Measurements from ENCODE around the gene DNM3. TPM values are rescaled to one million over a fixed set of nuclear protein-coding genes. Genes with fewer than 3 reads are reported as not detected.

DNM3 gene
- polyA plus RNA-seq, 1 of the 3 experiments (the other 2 are of a cell fraction) = 0.43 TPM

DNA sequence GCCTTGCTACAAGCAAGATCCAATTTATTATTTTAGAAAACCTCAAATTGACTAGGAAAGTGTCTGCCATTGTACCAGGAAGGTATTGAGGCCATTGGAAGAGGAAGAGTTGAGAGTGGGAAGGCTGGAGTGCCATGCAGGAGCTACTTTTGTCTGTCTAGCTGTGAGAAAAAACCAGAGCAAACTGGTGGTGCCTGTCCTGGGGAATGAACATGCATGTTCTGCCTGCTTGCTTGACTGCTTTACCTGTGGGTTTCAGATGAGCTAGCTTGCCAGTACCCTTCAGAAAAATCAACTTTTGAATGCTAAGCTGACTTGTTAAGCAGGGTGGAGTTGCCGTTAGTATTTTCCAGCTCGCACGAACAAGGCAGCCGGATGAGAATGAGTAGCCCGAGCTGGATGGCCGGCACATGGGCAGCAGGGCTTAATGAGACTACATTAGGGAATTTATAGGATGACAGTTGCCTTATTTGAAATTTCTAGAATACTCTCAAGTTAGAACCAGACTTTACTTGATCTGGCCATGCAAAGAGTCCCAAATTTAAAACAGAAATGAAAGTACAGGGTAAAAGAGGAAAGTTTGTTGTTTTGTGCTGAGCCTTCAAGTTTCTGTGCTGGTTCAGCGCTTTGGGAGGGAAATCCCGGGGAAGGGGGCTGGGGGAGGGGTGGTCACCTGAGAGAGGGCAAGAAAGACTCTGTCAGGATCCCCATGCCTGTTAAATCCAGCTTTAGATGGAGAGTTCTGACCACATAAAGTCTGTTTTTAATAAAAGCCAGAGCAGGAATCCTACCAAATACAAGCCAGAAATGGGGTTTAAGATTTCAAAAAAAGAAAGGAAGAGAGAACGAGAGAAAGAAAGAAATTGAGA, 549.6 kb downstream of the DNM3 start:
- POLR2A ChIA-PET = no interaction called here
- 91% methylated on average over 9 of the region's 9 CpGs for WGBS (ENCODE audit: low lambda C conversion rate)
- Histone ChIP-seq H3K27ac (ENCODE audit: low read depth in 2 of 2, low read length in 1 of 2) (peak overlapping the region in 1 of 2 experiments; percentile 94; a peak in 2 of 4 replicates), H2AFZ (ENCODE audit: low read depth) (no peak overlapping the region), H3K9me3 (no peaks in the 10 kb centered on the region), H3K79me2 (ENCODE audit: insufficient read depth) (no peaks in the 10 kb centered on the region), H3K4me3 (ENCODE audit: low read depth in 2 of 2, low read length in 1 of 2) (no peak overlapping the region), H3K27me3 (ENCODE audit: insufficient read depth) (no peaks in the 10 kb centered on the region), H3F3A (replicated peaks; ENCODE audit: insufficient read depth) (no peaks in the 10 kb centered on the region), H3K9me2 (no peaks in the 10 kb centered on the region), H3K36me3 (replicated peaks in 1 of 2; ENCODE audit: control insufficient read depth in 1 of 2, insufficient read depth in 2 of 2, low read length in 1 of 2) (no peaks in the 10 kb centered on the region), H4K20me1 (ENCODE audit: insufficient read depth) (no peaks in the 10 kb centered on the region), H3K4me2 (no peak overlapping the region), H3K9ac (no peak overlapping the region), H3K4me1 (ENCODE audit: control insufficient read depth in 1 of 2, insufficient read depth in 2 of 2, low read depth in 1 of 2, low read length in 1 of 2) (peaks cover 4 to 23% of the 10 kb centered on the region in 2 experiments; a peak in 3 of 4 replicates)
- DNase-seq = no peak
- no peak for TF ChIP-seq FOSL2 (IDR thresholded peaks at IDR 0.05; ENCODE audit: borderline replicate concordance, low read depth)
- no peak for TF ChIP-seq USF2 (IDR thresholded peaks at IDR 0.05; ENCODE audit: borderline replicate concordance, low read depth, low read length)
- no peak for TF ChIP-seq FOXJ3 (CRISPR knock-in tag; IDR thresholded peaks at IDR 0.05)
- TF ChIP-seq TAF1 (IDR thresholded peaks at IDR 0.05; ENCODE audit: borderline replicate concordance, low read depth, low read length) = no peak
- no peak; the same call in 1 of the 2 replicates for TF ChIP-seq TCF12 (IDR thresholded peaks at IDR 0.05)
- no peak for TF ChIP-seq ELF1 (IDR thresholded peaks at IDR 0.05)
- no peak for TF ChIP-seq SMC3 (IDR thresholded peaks at IDR 0.05; ENCODE audit: low read depth, low read length)
- CTCF ChIA-PET = interaction anchor here (0.6 to 1.4 kb wide), 3 partner anchors 9 to 1117 kb away, joined by 3 to 4 read pairs (median 3); no protein-coding TSS in a partner anchor

- H3K4me1 ChIP-seq (ENCODE audit: control insufficient read depth in 1 of 2, insufficient read depth in 2 of 2, low read depth in 1 of 2, low read length in 1 of 2) = peaks cover 6 to 23% of the 10 kb centered on the region in 2 experiments; a peak in 3 of 4 replicates
- H3K4me3 ChIP-seq (ENCODE audit: low read depth in 2 of 2, low read length in 1 of 2) = no peak overlapping the region
- H3K9ac ChIP-seq = no peak overlapping the region
- H3K4me2 ChIP-seq = no peak overlapping the region
- no peaks in the 10 kb centered on the region for H4K20me1 ChIP-seq (ENCODE audit: insufficient read depth)
- POLR2A ChIA-PET = no interaction called here
- no peak overlapping the region for H2AFZ ChIP-seq (ENCODE audit: low read depth)
- CTCF ChIA-PET = interaction anchor here (0.9 to 1.3 kb wide), 2 partner anchors 11 to 301 kb away, joined by 3 read pairs; no protein-coding TSS in a partner anchor
- 97% methylated on average over 1 of the region's 1 CpG for WGBS (ENCODE audit: low lambda C conversion rate)
- no peaks in the 10 kb centered on the region for H3K27me3 ChIP-seq (ENCODE audit: insufficient read depth)
- no peaks in the 10 kb centered on the region for H3K9me3 ChIP-seq
- DNase-seq = no peak
- no peaks in the 10 kb centered on the region for H3K79me2 ChIP-seq (ENCODE audit: insufficient read depth)
- H3K9me2 ChIP-seq = no peaks in the 10 kb centered on the region
- peaks cover 5% of the 10 kb centered on the region for H3F3A ChIP-seq (replicated peaks; ENCODE audit: insufficient read depth)
- peak overlapping the region in 1 of 2 experiments; percentile 94; a peak in 2 of 4 replicates for H3K27ac ChIP-seq (ENCODE audit: low read depth in 2 of 2, low read length in 1 of 2)
- peaks cover 0 to 5% of the 10 kb centered on the region in 2 experiments for H3K36me3 ChIP-seq (replicated peaks in 1 of 2; ENCODE audit: control insufficient read depth in 1 of 2, insufficient read depth in 2 of 2, low read length in 1 of 2)
- no peak for TF ChIP-seq SMC3 (IDR thresholded peaks at IDR 0.05; ENCODE audit: low read depth, low read length)
- no peak for TF ChIP-seq EZH2phosphoT487 (IDR thresholded peaks at IDR 0.05; ENCODE audit: borderline replicate concordance, low read depth)
- no peak for TF ChIP-seq RAD21 (IDR thresholded peaks at IDR 0.05; ENCODE audit: low read length)
- TF ChIP-seq MEF2A (IDR thresholded peaks at IDR 0.05; ENCODE audit: borderline replicate concordance, low read depth) = no peak
- TF ChIP-seq IRF3 (IDR thresholded peaks at IDR 0.05; ENCODE audit: low read depth, low read length) = no peak
- TF ChIP-seq FOSL2 (IDR thresholded peaks at IDR 0.05; ENCODE audit: borderline replicate concordance, low read depth) = no peak
- no peak for TF ChIP-seq USF2 (IDR thresholded peaks at IDR 0.05; ENCODE audit: borderline replicate concordance, low read depth, low read length)
- no peak for TF ChIP-seq POLR2AphosphoS5 (IDR thresholded peaks at IDR 0.05; ENCODE audit: low read depth, low read length)
- TF ChIP-seq ELF1 (IDR thresholded peaks at IDR 0.05) = no peak
- TF ChIP-seq FOXM1 (IDR thresholded peaks at IDR 0.05; ENCODE audit: low read depth) = no peak
- no peak for TF ChIP-seq USF1 (IDR thresholded peaks at IDR 0.05; ENCODE audit: borderline replicate concordance, low read depth)
- no peak for TF ChIP-seq NFIC (IDR thresholded peaks at IDR 0.05; ENCODE audit: borderline replicate concordance)
- no peak for TF ChIP-seq GATA2 (CRISPR knock-in tag; IDR thresholded peaks at IDR 0.05)
- TF ChIP-seq PBX3 (IDR thresholded peaks at IDR 0.05) = no peak
- no peak for TF ChIP-seq TCF12 (IDR thresholded peaks at IDR 0.05)
These were observed 550.7 kb downstream of the DNM3 start for GRCh38 chr1:172391976-172392375.
